ENCODE data around the gene SNAP47.

The SNAP47 gene

GRCh38 chr1:227766653-227767277 lies 31.5 kb downstream of the SNAP47 start:
- no peak for DNase-seq

GRCh38 chr1:227767401-227768124 lies 32.3 kb downstream of the SNAP47 start:
- DNase-seq = no peak

GRCh38 chr1:227768125-227768439 lies 32.8 kb downstream of the SNAP47 start:
- DNase-seq = peak in 3 of 56 donors; percentile 21 to 37 (median 27)

GRCh38 chr1:227768640-227769039 lies 33.4 kb downstream of the SNAP47 start:
- no peak for DNase-seq

GRCh38 chr1:227769047-227769935 lies 34.1 kb downstream of the SNAP47 start:
- no peak for DNase-seq

GRCh38 chr1:227769936-227770494 lies 34.8 kb downstream of the SNAP47 start:
- no peak for DNase-seq

- no peak for DNase-seq
Observed at GRCh38 chr1:227770812-227771211, 35.6 kb downstream of the SNAP47 start.

- DNase-seq = peak in 1 of 56 donors; percentile 11
Observed at GRCh38 chr1:227771326-227771725, 36.1 kb downstream of the SNAP47 start.

GRCh38 chr1:227771771-227772170 lies 36.5 kb downstream of the SNAP47 start:
- no peak for DNase-seq

- DNase-seq = no peak
Observed at GRCh38 chr1:227773558-227773957, 38.3 kb downstream of the SNAP47 start.

GRCh38 chr1:227774051-227774731 lies 39.0 kb downstream of the SNAP47 start:
- DNase-seq = no peak

GRCh38 chr1:227774821-227775661 lies 39.8 kb downstream of the SNAP47 start:
- DNase-seq = peak in 2 of 56 donors; percentile 39 to 43

GRCh38 chr1:227775841-227776240 lies 40.6 kb downstream of the SNAP47 start:
- no peak for DNase-seq

GRCh38 chr1:227776331-227776771 lies 41.1 kb downstream of the SNAP47 start:
- DNase-seq = no peak

GRCh38 chr1:227777156-227777555 lies 41.9 kb downstream of the SNAP47 start:
- DNase-seq = no peak

GRCh38 chr1:227777646-227778045 lies 42.4 kb downstream of the SNAP47 start:
- no peak for DNase-seq

- DNase-seq = no peak
Observed at GRCh38 chr1:227778401-227778947, 43.2 kb downstream of the SNAP47 start.

GRCh38 chr1:227779021-227779441 lies 43.8 kb downstream of the SNAP47 start:
- DNase-seq = no peak

- no peak for DNase-seq
Observed at GRCh38 chr1:227779685-227780084, 44.5 kb downstream of the SNAP47 start.
